ENCODE results near the gene TMEM89. TPM values are rescaled to one million over a fixed set of nuclear protein-coding genes. Genes with fewer than 3 reads are reported as not detected.

Gene TMEM89, protein sequence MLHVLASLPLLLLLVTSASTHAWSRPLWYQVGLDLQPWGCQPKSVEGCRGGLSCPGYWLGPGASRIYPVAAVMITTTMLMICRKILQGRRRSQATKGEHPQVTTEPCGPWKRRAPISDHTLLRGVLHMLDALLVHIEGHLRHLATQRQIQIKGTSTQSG
- total RNA-seq (2014; rRNA removed; shearing (Covaris generic)) = not detected in 2 replicates

DNA sequence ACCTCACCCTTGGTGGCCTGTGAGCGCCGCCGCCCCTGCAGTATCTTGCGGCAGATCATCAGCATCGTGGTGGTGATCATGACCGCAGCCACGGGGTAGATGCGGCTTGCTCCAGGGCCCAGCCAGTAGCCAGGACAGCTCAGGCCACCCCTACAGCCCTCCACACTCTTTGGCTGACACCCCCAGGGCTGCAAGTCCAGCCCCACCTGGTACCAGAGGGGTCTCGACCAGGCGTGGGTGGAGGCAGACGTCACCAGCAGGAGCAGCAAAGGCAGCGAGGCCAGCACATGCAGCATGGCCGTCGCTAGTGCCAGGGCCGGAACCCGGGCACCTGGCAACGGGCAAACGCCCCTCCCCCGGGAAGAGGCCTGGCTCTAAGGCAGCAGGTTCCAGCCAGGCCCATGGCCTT is at the start of gene TMEM89:
TMEM89 (minus strand) TSS at position 309 of the 409 bp plus-strand sequence; CDS start at position 296, 13 bp downstream.
- no peak for DNase-seq (ENCODE audit: low read depth)

DNA sequence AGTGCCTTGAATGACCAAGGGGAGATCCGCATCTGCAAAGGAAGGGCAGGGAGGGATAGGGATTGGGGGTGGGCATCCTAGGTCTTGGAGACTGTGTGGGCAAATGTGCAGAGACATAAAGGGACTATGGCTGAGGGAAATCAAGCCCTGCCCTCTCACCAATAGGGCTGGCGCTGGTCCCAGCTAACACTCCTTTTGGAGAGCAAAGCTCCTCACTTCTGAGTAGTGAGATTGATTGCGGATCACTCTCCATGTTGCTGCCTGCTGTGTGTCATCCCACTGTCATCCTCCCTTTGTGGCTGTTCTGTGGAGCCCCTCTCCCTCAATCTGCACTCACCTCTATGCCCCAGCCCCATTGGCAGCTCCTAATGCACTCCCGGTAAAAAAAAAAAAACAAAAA is 43.4 kb upstream of the TMEM89 start:
- no peak for DNase-seq (ENCODE audit: low read depth)

DNA sequence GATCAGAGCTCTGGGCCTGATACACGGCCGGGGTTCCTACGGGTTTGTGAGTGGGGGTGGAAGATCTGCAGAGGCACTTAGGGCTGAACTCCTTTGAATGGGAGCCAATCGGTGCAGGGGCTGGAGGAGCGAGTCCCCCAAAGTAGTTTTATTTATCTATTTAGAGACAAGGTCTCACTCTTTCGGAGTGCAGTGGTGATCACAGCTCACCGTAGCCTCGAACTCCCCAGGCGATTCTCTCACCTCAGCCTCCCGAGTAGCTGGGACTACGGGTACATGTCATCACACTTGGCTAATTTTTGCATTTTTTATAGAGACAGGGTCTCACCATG is 42.7 kb upstream of the TMEM89 start:
- no peak for DNase-seq (ENCODE audit: low read depth)

DNA sequence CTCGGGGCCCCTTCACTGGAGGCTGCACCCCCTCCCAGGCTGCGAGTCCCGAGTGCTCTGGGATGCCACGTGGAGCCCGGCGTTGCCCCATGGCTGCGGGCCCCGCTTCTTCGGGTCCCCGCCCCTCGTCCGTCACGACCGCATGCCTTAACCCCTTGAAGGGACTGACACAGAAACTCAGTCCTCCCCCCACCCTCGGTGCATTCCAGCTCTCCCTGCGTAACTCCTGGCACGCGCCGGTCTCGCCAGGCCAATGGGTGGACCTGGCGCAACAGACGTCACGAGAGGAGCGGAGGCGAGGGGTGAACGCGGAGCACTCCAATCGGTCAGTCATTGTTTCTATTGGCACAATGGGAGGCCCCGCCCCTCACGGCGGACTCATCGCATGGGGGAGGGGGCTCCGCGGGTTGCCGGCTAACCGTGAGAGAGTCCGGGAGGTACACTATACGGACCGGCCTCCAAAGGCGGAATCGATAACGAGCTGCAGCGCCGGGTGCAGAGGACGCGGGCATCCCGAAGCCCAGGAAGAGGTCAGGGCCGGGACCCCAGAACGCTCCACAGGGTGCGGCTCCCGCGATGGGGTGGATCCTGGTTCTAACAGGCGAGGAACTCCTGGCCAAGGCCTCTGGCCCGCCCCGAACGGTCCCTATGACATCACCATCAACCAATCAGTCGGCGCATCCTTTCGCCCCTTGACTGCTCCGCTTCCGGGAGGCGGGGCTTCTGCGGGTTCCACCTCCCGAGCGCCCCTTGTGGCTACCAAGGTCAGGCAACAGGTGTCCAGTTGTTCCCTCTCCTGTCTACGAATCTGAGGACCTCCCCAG is 42.1 kb upstream of the TMEM89 start:
- DNase-seq (ENCODE audit: low read depth) = peak; percentile 98

DNA sequence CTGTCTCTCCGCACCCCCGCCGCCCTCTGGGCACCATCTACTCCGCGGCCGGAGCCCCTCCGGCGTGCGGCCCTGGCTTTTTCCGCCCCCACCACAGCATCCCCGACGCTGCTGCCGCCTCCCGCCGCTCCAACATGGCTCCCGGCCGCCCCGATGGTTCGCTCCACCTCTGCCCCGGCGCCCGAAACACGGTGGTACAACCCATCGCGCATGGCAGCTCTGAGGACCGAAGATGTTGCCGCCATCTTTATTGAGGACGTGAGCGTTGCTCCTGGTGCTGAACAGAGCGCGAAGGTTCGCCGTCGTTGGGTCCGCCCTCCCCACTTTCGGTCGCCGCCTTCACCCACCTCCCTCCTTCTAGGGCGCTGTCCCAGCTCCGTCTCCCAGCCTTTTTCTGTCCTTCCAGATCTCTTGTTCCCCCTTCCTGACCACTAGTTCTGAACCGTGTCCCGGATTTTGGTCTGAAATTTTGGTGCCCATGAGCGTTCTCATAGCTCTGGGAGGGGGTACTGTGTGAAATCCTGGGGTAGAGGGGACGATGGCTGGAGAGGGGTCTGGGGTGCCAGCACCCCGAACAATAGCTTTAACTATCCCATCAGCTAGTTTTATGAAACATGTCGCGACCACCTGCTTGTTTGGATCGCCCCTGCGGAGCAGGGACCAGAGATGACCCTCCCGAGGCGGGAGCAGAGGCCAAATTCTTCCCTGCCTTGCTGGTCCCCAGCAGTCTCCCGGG is 41.4 kb upstream of the TMEM89 start, which contains the start of gene CELSR3:
CELSR3 (minus strand) TSS at position 134 of the 736 bp plus-strand sequence. CDS start 252 bp downstream, outside the sequence.
- peak; percentile 93 for DNase-seq (ENCODE audit: low read depth)

DNA sequence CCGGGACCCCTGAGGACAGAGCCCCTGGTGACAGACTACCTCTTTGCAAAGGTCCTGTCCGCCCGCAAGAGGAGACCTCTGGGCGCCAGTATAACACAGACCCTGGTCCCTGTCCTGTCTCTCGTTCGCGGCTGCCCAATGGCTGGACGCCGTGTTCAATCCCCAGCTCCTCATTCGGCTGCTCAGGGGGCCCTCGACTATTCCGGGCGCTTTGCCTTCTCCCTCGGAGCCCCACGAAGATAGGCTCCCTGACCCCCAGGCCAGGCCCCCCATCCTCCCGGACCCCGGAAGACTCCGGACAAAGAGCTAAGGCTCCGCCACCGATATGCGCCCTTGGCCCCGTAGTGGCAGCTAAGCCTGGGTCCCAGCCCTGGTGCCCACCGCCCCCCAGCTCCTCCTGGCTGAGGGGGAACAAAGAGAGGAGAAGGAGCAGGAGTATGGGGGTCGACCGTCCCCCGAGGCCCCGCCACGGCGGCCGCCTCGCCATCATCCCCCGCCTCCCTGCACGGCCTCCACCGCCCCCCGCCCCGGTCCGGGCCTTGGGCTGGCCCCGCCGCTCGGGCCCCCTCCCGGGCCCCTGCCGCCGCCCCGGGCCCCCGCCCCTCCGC is 40.7 kb upstream of the TMEM89 start:
- DNase-seq (ENCODE audit: low read depth) = peak; percentile 24

DNA sequence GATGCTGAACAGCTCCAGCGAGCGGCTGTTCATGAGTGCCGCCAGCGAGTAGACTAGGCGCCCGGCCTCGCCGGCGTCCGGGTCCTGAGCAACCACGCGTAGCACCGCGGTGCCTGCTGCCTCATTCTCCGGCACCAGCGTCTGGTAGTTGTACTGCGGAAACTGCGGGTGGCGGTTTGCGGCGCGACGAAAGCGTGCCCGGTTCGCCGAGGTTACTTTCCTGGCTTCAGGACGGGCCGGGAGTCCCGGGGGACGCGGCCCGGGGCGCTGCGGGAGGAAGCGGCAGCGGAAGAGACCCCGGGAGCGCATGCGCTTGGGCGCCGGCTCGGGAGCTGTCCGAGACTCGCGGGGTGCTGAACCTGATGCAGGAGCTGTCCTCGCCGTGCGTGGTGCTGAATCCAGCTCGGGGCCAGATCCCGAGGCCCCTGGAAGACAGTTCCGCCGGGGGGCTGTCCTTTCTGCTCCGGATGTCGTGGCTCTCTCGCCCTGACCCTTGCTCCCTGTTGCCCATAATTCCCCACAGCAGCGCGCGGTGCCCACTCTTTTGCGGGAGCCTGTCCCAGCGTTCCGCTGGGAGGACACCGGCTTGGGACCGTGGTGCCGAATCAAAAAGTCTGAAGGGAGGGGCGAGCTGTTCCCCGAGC is 40.1 kb upstream of the TMEM89 start:
- DNase-seq (ENCODE audit: low read depth) = peak; percentile 57

DNA sequence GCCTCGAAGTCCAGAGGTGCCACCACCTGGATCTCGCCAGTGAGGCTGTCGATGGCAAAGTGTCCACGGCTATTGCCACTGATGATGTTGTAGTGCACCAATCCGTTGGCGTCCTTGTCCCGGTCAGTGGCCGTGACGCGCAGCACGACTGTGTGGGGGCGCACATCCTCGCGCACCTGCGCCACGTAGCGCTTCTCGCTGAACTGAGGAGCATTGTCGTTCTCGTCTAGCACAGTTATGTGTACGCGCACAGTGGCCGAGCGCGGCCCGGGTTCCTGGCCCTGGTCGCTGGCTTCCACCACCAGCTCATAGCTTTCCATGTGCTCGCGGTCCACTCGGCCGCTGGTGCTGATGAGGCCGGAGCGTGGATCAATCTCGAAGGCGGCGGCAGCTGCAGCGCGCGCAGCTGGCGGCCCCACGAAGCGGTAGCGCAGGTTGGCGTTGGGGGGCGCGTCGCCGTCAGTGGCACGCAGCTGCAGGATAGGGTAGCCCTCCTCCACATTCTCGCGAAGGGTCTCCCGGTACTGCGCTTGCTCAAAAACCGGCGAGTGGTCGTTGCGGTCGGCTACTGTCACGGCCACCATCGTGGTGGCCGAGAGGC is 39.3 kb upstream of the TMEM89 start:
- no peak for DNase-seq (ENCODE audit: low read depth)

DNA sequence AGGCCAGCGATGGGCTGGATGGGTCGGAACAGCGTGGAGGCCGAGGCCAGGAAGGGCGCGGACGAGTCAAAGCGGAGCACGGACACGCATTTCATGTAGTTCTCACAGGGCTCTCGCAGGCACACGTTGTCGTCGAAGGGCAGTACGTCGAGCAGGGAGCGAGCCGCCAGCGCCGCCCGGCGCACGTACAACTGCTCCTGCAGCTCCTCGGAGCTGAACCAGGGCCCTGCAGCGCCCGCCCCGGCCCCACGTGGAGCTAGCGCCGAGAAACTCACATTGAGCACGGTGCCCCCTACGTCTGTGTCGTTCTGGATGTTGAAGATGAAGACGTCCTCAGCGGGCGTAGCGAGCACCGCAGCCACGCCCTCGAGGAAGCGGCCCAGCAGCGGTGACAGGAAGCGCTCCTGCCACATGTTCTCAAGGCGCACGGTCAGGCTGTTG is 35.3 kb upstream of the TMEM89 start:
- DNase-seq (ENCODE audit: low read depth) = no peak

DNA sequence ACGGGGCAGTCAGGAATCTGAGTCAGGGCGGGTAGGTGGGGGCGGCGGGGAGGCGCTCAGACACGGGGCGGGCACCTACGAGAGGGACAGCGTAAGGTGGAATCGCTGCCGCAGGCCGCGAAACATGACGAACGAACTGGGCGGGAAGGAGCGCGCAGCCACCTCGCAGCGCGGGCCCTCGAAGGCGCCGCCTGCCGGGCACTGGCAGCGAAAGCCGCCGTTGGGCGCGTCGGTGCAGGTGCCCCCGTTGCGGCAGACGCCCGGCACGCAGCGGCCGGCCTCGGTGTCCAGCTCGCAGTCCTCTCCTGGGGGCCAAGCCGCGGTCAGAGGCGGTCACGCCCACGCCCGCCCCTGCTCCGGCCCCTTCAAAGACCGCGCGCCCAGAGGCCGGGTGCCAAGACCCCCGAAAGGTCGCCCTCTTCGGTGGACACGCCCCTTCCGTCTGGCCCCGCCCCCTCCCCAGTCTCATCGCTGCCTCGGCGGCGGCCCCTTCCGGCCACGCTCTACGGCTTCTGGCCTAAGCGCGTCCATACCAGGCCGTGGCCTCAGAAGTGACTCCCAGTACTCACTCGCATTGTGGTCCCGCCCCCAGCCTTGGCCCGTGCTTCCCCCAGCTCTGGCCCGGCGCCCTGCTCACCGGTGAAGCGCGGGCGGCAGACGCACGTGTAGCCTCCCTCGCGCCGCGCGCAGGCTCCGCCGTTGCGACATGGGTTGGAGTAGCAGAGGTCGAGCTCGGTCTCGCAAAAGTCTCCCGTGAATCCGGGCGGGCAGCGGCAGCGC is 34.7 kb upstream of the TMEM89 start:
- peak; percentile 80 for DNase-seq (ENCODE audit: low read depth)

DNA sequence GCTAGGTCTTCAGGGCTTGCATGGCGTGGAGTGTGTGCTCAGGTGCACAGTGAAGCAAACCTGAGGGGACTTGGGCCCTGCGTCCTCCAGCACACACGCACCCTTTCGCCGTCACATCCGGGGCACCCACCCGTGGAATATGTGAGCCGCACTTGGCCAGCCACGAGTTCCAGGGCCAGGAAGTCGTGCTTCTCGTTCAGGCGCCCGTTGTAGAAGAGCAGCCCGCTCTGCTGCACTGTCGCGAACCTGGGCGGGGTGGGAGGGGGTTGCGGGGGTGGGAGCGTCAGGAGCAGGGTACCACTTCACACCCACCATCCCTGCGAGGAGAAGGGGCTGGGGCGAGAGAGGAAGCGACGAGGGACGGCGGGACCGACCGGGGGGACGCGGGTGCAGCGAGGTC is 34.0 kb upstream of the TMEM89 start:
- no peak for DNase-seq (ENCODE audit: low read depth)

DNA sequence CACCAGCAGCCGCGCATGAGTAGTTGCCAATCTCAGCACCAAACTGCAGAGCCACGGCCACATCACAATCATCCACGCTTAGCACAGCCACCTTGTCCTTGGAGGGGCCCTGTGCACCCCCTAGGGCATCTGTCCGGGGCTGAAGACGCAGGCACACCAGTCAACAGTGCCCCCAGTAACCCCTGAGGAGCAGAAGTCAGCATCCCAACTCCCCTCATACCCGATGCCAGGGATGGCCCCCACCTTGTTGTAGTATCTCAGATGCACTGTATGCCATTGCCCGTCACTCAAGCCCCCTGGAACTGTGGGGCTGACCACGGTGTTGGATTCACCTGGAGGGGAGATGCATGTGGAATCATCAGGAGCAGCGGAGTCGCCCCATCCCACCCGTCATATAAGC is 33.5 kb upstream of the TMEM89 start:
- DNase-seq (ENCODE audit: low read depth) = no peak

DNA sequence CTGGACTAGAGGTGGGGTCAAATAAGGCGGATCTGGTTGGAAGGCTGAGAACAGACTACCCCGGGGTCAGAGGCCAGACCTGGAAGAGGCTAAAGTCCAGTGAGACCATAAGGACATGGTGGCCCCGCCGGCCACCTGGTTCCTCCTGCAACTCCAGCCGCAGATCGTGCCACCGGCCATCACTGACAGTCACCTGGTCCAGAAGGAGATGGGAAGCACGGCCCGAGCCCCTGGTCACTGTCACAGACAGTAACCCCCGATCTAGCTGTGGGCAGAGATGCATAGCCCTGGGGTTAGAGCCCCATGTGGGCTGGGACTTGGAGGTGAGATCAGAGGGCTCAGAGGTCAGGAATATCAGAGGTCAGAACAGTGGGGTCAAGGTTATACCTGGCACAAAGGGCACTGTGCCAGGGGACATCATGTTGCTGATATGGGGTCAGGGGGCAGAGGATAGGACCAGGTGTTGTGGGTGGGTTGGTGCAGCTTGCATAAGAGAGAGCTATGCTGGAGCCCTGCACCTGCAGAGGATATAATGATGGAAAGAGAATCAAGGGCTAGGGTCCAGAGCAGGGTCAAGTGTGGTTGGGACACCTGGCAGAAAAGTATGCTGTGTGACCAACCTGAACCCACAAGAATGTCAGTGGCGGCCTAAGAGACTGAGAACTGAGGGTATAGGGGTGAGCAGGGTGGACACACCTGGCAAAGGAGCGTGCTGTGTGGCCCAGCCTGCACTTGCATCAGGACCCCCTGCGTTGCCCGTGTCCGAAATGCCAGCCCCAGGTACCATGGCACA is 31.6 kb upstream of the TMEM89 start:
- DNase-seq (ENCODE audit: low read depth) = no peak

DNA sequence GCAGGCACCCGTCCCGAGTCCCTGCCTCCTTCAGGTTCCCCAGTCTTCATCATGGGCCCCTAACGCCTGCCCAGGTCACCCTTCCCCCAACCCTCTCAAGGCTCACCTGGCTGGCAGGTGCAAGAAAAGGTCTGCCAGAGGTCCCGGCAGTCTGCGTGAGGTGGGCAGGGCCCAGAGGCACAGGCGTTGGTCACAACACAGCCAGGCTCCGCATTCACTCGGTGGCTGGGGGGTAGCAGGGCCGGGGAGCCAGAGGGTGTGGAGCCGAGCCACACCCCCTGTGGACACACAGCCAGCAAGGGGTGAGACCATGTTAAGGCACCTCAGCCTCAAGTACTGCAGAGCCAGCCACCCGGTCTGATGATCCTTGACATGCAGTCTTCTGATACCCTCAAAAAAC is 30.2 kb upstream of the TMEM89 start:
- no peak for DNase-seq (ENCODE audit: low read depth)

DNA sequence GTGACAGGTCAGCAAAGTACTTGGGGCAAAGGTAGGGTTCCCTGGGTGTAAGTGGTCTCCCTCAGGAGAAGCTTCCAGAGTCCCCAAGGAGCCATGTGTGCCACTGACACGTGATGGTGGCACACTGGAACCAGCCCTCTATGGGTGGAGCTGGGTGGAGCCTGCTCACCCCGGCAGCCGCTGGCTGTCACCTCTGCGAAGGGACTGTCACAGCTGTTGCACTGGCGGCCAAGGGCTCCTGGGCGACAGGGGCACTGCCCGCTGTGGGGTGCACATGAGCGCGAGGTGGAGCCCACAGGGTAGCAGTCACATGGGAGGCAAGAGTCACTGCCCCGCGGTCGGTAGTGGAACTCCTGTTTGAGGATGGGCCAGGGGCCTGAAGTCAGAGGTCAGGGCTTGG is 29.2 kb upstream of the TMEM89 start:
- no peak for DNase-seq (ENCODE audit: low read depth)

DNA sequence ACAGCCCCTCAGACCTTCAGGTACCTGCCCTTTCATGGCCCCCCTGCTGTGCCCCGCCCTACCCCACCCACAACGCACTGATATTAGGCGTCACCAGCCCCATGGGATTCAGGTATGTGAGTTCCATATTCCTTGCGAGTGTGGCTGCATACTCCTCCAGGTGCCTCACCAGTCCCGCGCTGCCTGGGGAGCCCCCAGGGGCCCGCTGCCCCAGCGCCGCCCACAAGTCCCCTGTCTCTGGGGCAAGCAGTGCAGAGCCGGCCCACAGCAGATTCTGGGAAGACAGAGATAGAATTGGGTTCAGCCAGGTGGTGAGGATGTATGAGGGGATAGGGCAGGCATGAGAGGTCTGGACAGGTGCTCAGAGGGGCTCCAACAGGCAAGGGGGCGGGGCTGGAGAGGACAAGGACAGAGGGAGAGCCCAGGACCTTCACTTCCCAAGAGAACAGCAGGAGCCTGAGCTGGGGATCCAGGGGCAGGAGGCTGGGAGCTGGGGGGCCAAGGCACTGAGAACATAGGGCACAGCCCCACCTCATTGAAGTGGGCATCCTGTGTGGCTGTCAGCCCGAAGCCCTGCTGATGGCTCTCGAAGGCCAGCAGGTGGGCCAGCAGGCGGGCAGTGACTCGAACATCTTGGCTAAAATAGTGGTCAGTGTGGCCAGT is 26.8 kb upstream of the TMEM89 start:
- no peak for DNase-seq (ENCODE audit: low read depth)

DNA sequence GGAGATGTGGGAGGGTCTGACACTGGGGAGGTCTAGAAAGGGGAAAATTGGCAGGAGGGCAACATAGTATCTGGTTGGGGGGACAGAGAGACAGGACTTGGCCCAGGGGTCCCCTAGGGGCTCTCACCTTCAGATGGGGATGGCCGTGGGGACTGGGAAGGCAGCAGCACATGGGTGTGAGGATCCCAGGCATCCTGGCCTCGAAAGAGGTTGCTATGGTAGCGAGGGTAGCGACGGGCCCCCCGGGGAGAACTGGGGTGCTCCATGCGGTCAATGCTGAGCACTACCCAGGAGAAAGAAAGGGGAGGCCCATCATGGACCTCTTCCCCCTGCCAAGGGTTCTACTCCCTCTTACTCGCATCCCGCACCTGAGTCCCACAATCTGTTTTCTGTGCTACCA is 26.1 kb upstream of the TMEM89 start:
- DNase-seq (ENCODE audit: low read depth) = no peak

DNA sequence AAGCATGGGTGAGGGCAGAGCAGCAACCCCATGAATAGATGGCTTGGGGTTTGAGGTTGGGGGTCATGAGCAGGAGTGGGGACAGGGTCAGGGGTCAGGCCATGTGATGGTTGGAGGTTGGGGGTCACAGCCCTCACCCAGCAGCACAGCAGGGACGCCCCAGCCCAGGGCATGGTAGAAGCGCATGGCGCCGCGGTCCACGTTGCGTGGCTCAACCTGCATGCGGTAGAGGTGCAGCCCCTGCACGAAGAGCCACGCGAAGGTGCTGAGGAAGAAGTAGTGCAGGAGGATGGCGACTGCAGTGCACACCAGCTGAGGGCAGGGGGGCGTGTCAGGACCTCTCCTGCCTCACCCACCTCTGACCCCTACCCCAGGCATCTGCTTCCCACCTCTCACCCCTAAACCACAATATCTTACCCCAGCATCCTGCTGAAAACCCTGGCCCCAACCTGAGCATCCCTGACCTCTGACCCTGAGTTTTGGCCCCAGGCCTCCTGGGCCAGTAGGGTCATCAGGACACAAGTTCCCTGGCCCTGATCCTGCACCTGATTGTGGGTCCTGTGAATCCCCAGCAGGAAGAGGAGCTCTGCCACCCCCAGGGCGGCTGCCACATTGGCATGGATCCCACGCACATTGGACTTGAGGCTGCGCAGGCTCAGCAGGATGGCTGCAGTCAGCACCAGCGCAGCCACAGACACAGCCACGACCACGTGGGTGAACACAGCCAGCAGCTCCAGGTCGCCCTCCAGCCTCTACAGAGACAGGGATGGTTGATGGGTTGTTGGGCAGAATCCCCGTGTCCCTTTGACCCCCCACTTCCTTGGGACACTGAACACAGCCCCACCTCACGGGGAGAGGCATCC is 23.6 kb upstream of the TMEM89 start:
- no peak for DNase-seq (ENCODE audit: low read depth)
